HG02623 (cell line): ENCODE measurements around the gene SYNCRIP.
"Not testable (repeated sequence)": the region's sequence is repeated elsewhere in the genome, so short reads cannot be mapped to it uniquely, and the experiment has no call there.

Experiments used
- ATAC-seq: cut with Tn5 transposase; IDR thresholded peaks from one replicate; pipeline ENCODE4 v1.9.1; 2021; ENCODE audit warnings: moderate library complexity; ENCODE audit not compliant: unreplicated experiment

Gene SYNCRIP

GRCh38 chr6:85670573-85670972 is 27.9 kb upstream of the SYNCRIP start:
- ATAC-seq = no peak

GRCh38 chr6:85669735-85670194 is 27.1 kb upstream of the SYNCRIP start:
- peak; percentile 97 for ATAC-seq

- no peak for ATAC-seq
These were observed 19.6 kb upstream of the SYNCRIP start for GRCh38 chr6:85662251-85662650.

DNA sequence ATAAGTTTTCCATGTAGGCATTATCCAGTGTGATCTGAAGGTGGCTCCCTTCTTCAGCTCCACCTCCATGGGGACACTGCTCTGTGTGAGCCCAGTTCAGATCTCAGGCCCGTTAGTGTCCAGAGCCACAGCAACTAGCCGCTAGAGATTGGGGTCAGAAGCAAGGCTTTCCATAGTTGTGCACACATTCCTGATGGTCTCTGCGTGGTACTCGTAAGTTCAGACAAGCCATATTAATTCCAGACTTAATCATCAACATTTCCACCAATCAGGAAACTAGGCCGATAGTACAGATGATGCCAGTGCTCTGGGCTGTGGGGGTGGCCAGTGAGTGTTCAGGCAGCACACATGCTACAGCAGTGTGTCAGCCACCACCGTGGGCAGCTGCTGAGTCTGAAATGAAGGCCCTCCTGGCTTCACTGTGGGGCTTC is 17.5 kb upstream of the SYNCRIP start:
- ATAC-seq = no peak

GRCh38 chr6:85650606-85651005 is 7.9 kb upstream of the SYNCRIP start:
- no peak for ATAC-seq

GRCh38 chr6:85644279-85644762 is 1.6 kb upstream of the SYNCRIP start:
- ATAC-seq = no peak

DNA sequence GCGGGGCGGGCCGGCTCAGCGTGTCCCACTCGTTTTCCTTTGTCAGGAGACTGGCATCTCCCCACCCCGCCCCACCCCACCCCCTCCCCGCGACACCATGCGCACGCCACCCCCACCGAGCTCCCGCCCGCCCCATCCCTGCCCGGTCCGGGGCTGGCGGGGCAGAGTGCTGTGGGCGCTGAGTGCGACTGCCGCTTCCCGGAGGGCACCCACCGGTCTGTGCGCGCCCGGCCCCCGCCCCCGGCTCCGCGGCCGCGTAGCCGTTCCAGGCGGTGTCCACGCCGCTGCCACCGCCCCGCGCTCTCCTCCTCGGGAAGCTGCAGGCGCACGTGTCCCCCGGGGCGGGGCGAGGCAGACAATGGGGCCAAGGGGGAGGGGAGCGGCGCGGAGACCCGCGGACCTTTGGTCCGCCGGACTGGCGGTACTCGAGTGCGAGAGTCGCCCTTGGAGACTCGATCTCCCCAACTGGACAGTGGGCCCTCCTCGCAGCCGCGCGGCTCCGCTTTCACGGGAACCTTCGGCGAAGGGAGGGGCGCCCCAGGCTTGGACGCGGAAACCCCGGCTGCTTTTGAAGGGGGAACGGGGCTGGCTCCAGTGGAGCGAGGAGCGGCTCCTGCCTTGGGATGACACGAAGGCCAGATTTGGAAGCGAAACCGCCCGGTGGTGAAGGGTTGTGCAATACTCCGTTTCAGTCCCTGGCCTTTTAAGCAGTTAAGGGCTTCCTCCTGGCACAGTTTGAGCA is 1.0 kb upstream of the SYNCRIP start:
- ATAC-seq = peak; percentile 44

DNA sequence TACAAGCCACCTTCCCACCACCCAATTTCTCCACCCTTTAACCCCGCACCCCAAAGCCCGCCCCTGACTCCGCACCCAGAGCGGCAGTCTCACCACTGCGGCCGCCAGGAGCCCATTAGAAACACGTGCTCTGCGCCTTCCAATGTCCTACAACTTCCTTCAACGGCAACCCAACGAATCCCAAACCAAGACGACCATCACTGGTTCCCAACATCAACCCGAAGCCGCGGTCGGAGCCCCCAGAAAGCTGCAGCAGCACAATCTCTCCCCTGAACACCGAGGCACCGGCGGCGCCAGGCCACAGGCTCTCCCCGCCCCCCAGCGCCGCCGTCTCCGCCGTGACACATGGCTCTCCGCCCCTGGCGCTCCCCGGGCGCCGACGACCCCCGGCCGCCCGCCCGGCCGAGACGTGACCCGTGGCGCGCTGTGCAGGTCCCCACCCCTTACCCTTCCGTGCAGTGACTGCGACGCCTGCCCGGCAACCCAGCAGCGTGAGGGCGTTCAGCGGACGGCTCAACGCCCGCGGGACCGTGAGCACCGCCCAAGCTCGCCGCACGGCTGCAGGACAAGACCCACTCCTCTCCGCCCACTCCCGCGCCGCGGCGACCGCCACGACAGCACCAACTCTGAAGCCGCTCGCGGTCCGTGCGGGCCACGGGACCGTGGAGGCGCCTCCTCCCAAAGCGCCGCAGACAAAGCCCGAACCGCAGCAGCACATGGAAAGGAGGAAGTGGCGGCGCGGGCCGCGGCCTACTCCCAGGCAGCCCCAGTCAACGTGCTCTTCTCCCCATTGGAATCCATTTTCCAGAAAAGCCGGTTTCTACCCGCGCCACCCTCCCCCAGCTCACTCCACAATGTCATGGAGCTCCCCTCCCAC is 551 bp downstream of the SYNCRIP start:
- ATAC-seq = no peak

- ATAC-seq = no peak
These were observed 1.2 kb downstream of the SYNCRIP start for GRCh38 chr6:85641522-85641896.

GRCh38 chr6:85640821-85641220 is 1.9 kb downstream of the SYNCRIP start:
- ATAC-seq = no peak

DNA sequence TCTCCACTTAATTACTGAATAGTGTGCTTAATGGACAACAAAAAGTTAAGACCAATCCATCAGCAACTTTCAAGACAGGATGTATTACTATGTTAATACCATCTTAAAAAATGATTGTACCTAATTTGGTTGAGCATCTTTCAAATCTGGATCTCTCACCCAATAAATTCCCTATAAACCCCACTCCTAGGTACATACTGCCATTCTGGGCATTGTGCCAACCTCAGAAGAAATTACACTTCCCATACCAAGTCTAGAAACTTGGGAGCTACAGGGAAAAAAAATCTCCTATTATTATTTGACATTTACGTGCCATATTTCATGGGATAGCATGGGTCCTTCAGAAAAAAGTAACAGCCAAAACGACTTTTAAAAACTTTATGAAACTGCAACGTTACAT is 5.1 kb downstream of the SYNCRIP start:
- no peak for ATAC-seq

DNA sequence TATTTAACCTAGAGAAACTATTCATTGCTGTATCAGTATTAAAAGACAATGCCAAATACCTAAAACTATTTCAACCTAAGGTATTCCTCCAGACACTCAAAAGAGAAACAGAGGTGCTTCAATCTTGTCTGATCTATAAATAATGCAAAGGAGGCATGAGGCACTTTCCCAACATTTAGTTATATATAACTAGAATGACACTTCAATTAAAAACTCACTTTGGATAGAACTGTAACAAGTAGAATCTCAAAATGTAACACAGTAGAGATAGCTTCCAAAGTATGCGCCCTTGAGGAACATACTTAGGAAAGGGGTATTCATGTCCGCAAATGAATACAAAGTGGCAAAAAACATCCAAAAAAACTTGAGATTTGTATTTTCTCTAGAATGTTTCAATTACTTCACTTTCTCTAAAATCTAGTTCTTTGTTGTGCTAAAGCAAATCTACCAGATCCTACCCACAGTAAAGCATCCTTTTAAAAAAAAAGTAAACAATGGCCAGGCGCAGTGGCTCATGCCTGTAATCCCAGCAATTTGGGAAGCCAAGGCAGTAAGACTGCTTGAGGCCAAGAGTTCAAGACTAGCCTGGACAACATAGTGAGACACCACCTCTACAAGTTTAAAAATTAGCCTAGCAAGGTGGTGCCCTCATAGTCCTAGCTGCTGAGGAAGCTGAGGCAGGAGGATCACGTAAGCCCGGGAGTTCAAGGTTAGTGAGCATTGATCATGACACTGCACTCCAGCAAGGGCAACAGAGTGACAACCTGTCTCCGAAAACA is 10.3 kb downstream of the SYNCRIP start:
- ATAC-seq = no peak

DNA sequence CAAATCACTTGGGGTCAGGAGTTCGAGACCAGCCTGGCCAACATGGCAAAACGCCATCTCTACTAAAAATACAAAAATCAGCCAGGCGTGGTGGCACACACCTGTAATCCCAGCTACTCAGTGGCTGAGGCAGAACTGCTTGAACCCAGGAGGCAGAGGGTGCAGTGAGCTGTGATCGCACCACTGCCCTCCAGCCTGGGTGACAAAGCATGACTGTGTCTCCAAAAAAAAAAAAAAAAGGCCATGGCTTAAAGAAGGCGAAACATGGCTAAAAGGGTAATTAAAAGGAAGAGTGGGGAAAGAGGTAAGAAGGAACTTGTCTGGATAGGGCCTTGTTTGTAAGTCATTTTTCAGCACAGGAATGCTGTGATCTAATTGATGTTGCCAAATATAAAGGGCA is 11.6 kb downstream of the SYNCRIP start:
- ATAC-seq = not testable (repeated sequence)

DNA sequence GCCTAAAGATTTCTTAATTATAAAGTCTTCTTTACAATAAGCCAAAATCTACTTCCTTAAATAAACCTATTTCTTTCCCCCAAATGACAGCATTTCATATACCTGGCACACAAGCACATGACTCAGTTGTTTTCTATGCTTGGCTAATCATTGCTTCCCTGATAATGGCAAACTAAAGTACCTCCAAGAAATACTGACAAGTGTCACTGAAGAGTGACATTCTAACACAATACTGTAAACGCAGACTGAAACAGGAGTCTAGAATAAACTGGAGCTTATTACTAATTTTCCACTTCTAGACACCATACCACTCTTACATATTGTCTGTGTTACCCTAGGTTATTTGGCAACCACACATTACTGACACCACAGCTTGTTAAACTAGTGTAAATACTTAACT is 14.3 kb downstream of the SYNCRIP start:
- no peak for ATAC-seq

- ATAC-seq = no peak
These were observed 22.4 kb downstream of the SYNCRIP start for GRCh38 chr6:85620308-85620707.

DNA sequence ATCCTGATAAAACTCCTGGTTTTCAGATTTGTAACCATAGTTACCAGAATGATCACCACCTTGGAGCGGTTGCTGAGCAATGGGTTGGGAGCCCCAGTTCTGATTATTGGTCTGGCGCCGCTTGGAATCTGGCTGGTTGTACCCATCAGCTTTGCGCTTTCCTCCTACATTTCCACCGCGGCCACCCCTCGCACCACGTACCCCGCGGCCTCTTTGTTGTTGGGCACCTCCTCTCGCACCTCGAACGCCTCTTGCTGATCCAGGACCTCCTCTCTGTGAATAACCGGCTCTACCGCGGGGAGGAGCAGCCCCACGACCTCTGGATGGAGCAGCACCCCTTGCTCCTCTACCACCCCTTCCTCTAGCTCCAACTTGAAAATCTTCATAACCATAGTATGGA is 27.9 kb downstream of the SYNCRIP start:
- ATAC-seq = no peak

GRCh38 chr6:85612690-85613474 is 29.8 kb downstream of the SYNCRIP start:
- no peak for ATAC-seq

GRCh38 chr6:85610182-85610895 is 32.3 kb downstream of the SYNCRIP start:
- ATAC-seq = no peak

DNA sequence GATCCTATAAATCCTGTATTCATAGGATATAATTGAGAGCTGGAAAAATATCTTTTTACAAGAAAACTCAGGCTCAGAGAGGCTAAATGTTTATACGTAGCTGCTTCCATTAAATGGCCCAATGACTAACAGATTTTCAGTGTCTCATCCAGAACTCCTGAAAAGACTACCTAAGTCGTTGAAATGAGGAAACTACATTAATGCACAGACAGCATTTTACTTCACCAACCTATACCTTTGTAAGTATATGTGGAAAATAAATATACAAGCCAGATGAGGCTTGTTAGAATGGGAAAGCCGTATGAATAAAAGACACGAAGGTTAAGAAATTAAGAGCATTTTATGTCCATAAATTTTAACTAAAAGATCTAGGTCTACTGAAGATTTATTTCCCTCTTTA is 40.6 kb downstream of the SYNCRIP start:
- no peak for ATAC-seq
